LNCaP clone FGC (cell line): ENCODE results near the gene CHCHD4.
A peak's percentile ranks its signal among the peaks of the same experiment; 100 is the strongest.

Experiments
- DNase-seq: peaks from one replicate; pipeline ENCODE4 v3.0.0-alpha.2; 2011; ENCODE audit warnings: low read depth
- H3K4me3 ChIP-seq: 2 replicates; pipeline ENCODE4 v1.5.1; 2011; ENCODE audit warnings: mild to moderate bottlenecking, low read depth, low read length, control low read depth
- TF ChIP-seq, protein P1 (sequence below): IDR thresholded peaks from 2 replicates; pipeline ENCODE4 v1.5.1; 2012; ENCODE audit warnings: mild to moderate bottlenecking; ENCODE audit not compliant: control insufficient read depth, insufficient read depth; ENCODE audit errors: extremely low read depth

The CHCHD4 gene

DNA sequence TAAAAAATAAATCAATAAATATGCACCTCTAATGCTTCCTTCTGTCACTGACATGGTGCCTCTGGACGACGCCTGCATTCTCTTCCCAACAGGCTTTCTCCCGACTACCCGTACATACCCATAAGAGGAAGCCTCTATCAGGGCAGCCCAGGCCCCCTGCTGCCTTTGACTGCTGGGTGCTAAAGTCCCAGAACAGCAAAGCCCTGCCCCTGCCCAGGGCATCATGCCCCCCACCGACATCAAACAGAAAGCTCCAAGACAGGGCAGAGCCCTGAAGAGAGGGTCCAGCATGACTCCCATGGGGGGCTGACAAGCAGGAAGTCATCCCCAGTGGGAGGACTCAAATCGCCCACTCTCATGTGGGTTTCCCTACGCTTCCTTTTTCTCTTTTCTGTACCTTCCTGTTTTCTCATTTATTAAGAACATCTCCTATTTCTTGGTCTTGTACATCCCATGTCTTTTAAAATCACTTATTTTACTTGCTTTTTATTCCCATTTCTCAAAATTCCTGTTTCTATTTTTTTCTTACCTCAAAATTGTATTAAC is 30.3 kb upstream of the CHCHD4 start:
- H3K4me3 ChIP-seq = no peak overlapping the region
- no peak for DNase-seq
- TF ChIP-seq, protein P1, sequence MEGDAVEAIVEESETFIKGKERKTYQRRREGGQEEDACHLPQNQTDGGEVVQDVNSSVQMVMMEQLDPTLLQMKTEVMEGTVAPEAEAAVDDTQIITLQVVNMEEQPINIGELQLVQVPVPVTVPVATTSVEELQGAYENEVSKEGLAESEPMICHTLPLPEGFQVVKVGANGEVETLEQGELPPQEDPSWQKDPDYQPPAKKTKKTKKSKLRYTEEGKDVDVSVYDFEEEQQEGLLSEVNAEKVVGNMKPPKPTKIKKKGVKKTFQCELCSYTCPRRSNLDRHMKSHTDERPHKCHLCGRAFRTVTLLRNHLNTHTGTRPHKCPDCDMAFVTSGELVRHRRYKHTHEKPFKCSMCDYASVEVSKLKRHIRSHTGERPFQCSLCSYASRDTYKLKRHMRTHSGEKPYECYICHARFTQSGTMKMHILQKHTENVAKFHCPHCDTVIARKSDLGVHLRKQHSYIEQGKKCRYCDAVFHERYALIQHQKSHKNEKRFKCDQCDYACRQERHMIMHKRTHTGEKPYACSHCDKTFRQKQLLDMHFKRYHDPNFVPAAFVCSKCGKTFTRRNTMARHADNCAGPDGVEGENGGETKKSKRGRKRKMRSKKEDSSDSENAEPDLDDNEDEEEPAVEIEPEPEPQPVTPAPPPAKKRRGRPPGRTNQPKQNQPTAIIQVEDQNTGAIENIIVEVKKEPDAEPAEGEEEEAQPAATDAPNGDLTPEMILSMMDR = no peak

DNA sequence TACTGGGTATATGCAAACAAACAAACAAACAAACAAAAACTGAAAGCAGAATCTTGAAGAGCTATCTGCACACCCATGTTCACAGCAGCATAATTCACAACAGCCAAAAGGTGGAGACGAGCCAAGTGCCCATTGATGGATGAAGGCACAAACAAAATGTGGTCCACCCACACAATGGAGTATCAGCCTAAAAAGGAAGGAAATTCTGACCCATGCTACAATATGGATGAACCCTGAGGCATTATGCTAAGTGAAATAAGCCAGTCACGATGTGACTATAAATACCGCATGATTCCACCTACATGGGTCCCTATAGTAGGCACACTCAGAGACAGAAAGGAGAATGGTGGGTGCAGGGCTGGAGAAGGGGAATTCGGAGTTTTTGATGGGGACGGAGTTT is 29.6 kb upstream of the CHCHD4 start:
- no peak overlapping the region for H3K4me3 ChIP-seq
- TF ChIP-seq, protein P1 = no peak
- DNase-seq = no peak

DNA sequence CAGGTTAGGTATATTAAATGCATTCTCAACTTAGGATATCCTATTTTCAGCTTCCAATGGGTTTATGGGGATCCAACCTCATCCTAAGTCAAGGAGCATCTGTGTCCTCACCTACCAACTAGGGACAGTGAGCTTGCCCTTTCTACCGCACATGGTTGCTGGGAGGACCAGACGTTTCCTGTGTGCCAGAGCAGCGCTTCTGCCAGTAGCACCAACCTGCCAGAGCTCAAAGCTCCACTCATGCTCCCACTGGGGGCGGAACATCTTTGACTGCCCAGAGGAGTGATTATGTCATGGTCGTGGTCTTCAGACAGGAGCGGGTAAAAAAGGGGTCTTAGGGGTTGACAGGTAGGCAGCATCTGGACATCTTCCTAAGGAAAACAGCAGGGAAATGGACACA is 29.0 kb upstream of the CHCHD4 start:
- H3K4me3 ChIP-seq = no peak overlapping the region
- TF ChIP-seq, protein P1 = no peak
- no peak for DNase-seq

DNA sequence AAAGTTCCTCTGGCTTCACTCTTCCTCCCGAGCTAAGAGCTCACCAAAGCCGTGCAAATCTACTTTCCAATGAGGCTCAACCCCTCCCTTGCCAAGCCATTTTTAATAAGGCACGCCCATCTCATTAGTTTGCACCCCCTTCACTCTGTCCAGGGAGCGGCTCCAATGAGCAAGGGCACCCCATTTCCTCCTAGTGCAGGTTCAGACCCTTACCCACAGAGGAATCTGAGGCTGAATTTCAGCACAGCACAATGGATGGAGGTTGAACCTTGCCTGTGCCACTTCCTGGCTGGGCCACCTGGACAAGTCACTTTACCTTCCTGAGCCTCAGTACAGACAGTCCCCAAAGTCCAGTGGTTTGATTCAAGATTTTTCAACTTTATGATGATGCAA is 28.3 kb upstream of the CHCHD4 start:
- no peak for DNase-seq
- no peak overlapping the region for H3K4me3 ChIP-seq
- TF ChIP-seq, protein P1 = no peak

DNA sequence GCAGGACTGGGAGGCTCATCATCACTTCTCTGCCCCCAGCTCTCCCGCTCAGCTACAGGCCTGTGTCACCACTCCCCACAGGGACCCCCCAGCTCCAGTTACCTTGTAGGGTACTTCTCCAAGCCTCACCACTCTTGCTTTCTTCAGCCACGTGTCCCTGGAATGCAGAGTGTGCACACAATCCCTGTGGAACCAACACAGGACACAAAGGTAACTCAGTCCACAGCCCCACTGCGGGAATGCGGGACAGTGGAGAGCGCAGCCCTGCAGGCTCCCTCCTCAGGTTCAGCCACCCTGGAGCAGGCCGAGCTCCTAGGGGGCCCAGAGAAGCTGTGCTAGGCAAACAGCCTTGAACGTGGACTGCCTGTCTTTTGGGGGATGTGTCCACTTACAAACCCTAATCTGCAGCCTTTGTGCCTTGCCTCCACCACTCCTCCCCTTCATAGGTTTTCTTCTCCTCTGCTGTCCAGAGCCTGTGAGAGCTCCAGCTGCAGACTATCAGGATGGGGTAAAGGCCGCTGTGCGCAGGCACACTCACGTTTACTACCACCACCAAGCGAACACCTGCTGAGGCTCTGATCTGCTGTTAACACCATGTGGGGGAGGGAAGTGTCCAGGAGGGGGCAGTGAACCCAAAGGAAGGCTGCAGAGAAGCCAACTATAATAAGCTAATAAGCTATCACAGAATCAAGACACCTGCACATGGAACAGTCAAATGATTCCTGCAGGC is 27.7 kb upstream of the CHCHD4 start:
- DNase-seq = no peak
- H3K4me3 ChIP-seq = no peak overlapping the region
- TF ChIP-seq, protein P1 = peak; percentile 25; the same call in 1 of the 2 replicates

DNA sequence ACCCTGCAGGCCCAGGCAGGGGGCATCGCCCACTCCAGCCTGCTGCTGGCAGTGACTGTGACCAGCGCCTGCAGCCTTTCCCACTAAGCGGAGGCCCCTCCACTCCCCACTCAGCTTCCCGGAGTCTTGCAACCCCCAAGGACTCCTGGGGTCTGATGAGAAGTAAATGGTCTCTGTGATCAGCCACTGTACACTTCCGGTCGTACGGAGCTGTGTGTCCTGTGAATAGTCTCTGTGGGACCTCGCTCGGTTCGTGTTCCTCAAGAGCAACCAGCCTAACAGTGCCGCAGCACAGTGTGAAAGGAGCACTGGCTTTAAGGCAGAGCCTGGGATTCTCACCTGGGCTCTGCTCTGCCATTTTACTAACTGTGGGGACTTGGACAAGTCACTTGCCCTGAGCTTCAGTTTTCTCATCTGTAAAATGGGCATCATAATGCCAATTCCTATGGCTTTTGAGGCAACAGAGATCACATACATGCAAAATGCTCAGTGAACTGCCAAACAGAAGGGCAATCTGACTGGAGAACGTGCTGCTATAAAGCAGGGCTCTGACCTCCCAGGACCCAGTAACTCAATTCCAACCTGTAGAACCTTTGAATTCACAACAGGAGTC is 26.9 kb upstream of the CHCHD4 start:
- H3K4me3 ChIP-seq = no peak overlapping the region
- no peak for DNase-seq
- TF ChIP-seq, protein P1 = no peak
